Muscle of leg (tissue), 9 donors: ENCODE results near the gene OR2H2. TPM values are rescaled to one million over a fixed set of nuclear protein-coding genes. Genes with fewer than 3 reads are reported as not detected.

ENCODE experiments used
- polyA plus RNA-seq, 8 donors: library from polyadenylated mRNA; unstranded; fragments of 120-200 nt; gene quantifications; one replicate each; pipeline versions ENCODE4 v1.2.1 to v1.2.3, GENCODE V29; 2013; ENCODE audit warnings: inconsistent platforms in 1 of 8, low replicate concordance in 1 of 8; ENCODE audit not compliant: insufficient read length in 8 of 8, insufficient read depth in 1 of 8
- total RNA-seq: library from RNA; stranded (reverse); fragments of 120-200 nt; gene quantifications from one replicate; pipeline ENCODE4 v1.2.4, GENCODE V29; 2013

Gene OR2H2
- total and polyA plus RNA-seq, 9 donors: 0.04 to 0.32 (median 0.15) TPM; not detected in 1

Other genes with a start within 250 kb of the OR2H2 start
- not detected for gene OR5V1, start 216.3 kb upstream of the OR2H2 start, total RNA-seq
- not detected for gene OR5V1, start 216.3 kb upstream of the OR2H2 start, polyA plus RNA-seq
- gene OR12D3, start 209.8 kb upstream of the OR2H2 start, total RNA-seq: not detected
- gene OR12D3, start 209.8 kb upstream of the OR2H2 start, polyA plus RNA-seq: not detected
- gene OR12D2, start 189.5 kb upstream of the OR2H2 start, total RNA-seq: not detected
- gene OR12D2, start 189.5 kb upstream of the OR2H2 start, polyA plus RNA-seq: not detected
- not detected for gene OR12D1, start 170.2 kb upstream of the OR2H2 start, total RNA-seq
- not detected for gene OR12D1, start 170.2 kb upstream of the OR2H2 start, polyA plus RNA-seq
- gene OR10C1, start 145.8 kb upstream of the OR2H2 start, total RNA-seq: not detected
- gene OR10C1, start 145.8 kb upstream of the OR2H2 start, polyA plus RNA-seq: not detected
- gene OR11A1, start 128.1 kb upstream of the OR2H2 start, total RNA-seq: not detected
- not detected for gene OR11A1, start 128.1 kb upstream of the OR2H2 start, polyA plus RNA-seq
- gene OR2H1, start 128.0 kb upstream of the OR2H2 start, total RNA-seq: not detected
- under 1 TPM in 1 of 8 donors, not detected in 7; 0.14 TPM for gene OR2H1, start 128.0 kb upstream of the OR2H2 start, polyA plus RNA-seq
- gene MAS1L, start 97.2 kb upstream of the OR2H2 start, total RNA-seq: not detected
- gene MAS1L, start 97.2 kb upstream of the OR2H2 start, polyA plus RNA-seq: not detected
- gene UBD, start 25.4 kb upstream of the OR2H2 start, total RNA-seq: 0.31 TPM
- gene UBD, start 25.4 kb upstream of the OR2H2 start, polyA plus RNA-seq: 1 to 10 TPM in 1 of 8 donors, under 1 TPM in 6, not detected in 1; 0.15 to 1.6 (median 0.32) TPM
- gene GABBR1, start 48.1 kb downstream of the OR2H2 start, total RNA-seq: 14.0 TPM
- gene GABBR1, start 48.1 kb downstream of the OR2H2 start, polyA plus RNA-seq: 10 to 100 TPM; 22.6 to 48.4 (median 37.0) TPM
- not detected for gene MOG, start 72.0 kb downstream of the OR2H2 start, total RNA-seq
- not detected for gene MOG, start 72.0 kb downstream of the OR2H2 start, polyA plus RNA-seq
- not detected for gene ZFP57, start 96.0 kb downstream of the OR2H2 start, total RNA-seq
- 1 to 10 TPM in 1 of 8 donors, under 1 TPM in 1, not detected in 6; 0.08 to 1.1 TPM for gene ZFP57, start 96.0 kb downstream of the OR2H2 start, polyA plus RNA-seq
- gene HLA-F, start 138.3 kb downstream of the OR2H2 start, total RNA-seq: 6.6 TPM
- 10 to 100 TPM in 1 of 8 donors, 1 to 10 TPM in 7; 4.6 to 10.7 (median 6.9) TPM for gene HLA-F, start 138.3 kb downstream of the OR2H2 start, polyA plus RNA-seq
- gene HLA-G, start 242.7 kb downstream of the OR2H2 start, total RNA-seq: not detected
- 1 to 10 TPM in 7 of 8 donors, under 1 TPM in 1; 0.41 to 8.1 (median 4.3) TPM for gene HLA-G, start 242.7 kb downstream of the OR2H2 start, polyA plus RNA-seq